ENCODE measurements around the gene ANKEF1. TPM values are rescaled to one million over a fixed set of nuclear protein-coding genes. Genes with fewer than 3 reads are reported as not detected.

ANKEF1 gene
- total and polyA plus RNA-seq, 2 experiments from 2014 or later, result 4.7 to 9.7 TPM

GRCh38 chr20:10079964-10080363, 45.2 kb downstream of the ANKEF1 start:
- TF ChIP-seq ZNF462 (CRISPR knock-in tag; IDR thresholded peaks at IDR 0.05), result no peak
- no peak for TF ChIP-seq CTCF (conservative IDR thresholded peaks at IDR 0.05; ENCODE audit: low read depth in 2 of 2)
- no peak for TF ChIP-seq EZH2phosphoT487 (IDR thresholded peaks at IDR 0.05; ENCODE audit: unreplicated experiment)
- no peak for TF ChIP-seq REST (IDR thresholded peaks at IDR 0.05; ENCODE audit: unreplicated experiment)
- no peak for TF ChIP-seq STAT1 (IDR thresholded peaks at IDR 0.05; ENCODE audit: unreplicated experiment)
- TF ChIP-seq NANOG (IDR thresholded peaks at IDR 0.05; ENCODE audit: borderline replicate concordance), result no peak
- TF ChIP-seq EZH2 (IDR thresholded peaks at IDR 0.05; ENCODE audit: low read depth, unreplicated experiment), result no peak
- TF ChIP-seq ZNF331 (CRISPR knock-in tag; IDR thresholded peaks at IDR 0.05; ENCODE audit: low read depth), result no peak
- Histone ChIP-seq H3K4me2 (no peak overlapping the region), H3K36me3 (ENCODE audit: insufficient read depth) (no peaks in the 10 kb centered on the region), H3F3A (replicated peaks; ENCODE audit: low read depth) (no peaks in the 10 kb centered on the region), H3K4me3 (no peak overlapping the region), H3K27me3 (ENCODE audit: insufficient read depth) (no peaks in the 10 kb centered on the region), H4K20me1 (replicated peaks; ENCODE audit: insufficient read depth) (no peaks in the 10 kb centered on the region), H3K79me2 (replicated peaks; ENCODE audit: insufficient read depth) (no peaks in the 10 kb centered on the region), H3K9me2 (ENCODE audit: insufficient read depth) (peaks cover 3% of the 10 kb centered on the region; the same call in 1 of the 2 replicates), H3K27ac (ENCODE audit: low read depth) (no peak overlapping the region), H2AFZ (no peak overlapping the region), H3K4me1 (ENCODE audit: insufficient read depth) (no peaks in the 10 kb centered on the region)
- no peak overlapping the region for H3K27ac Mint-ChIP-seq
- H3K36me3 Mint-ChIP-seq (ENCODE audit: low read depth), result no peaks in the 10 kb centered on the region
- H3K27me3 Mint-ChIP-seq (ENCODE audit: insufficient read depth, low read depth, poor library complexity), result no peaks in the 10 kb centered on the region
- DNase-seq (ENCODE audit: low spot score), result no peak
- no peaks in the 10 kb centered on the region for H3K9me3 Mint-ChIP-seq
- no peaks in the 10 kb centered on the region for H3K4me1 Mint-ChIP-seq
- H3K4me3 Mint-ChIP-seq, result no peak overlapping the region
- ATAC-seq, result no peak
